ENCODE measurements around the gene OR4C3. TPM values are rescaled to one million over a fixed set of nuclear protein-coding genes. Genes with fewer than 3 reads are reported as not detected.

Gene OR4C3
- total RNA-seq, 2 experiments from 2014 or later: not detected

Other genes starting within 250 kb of the OR4C3 start
- gene OR4B1, start 108.1 kb upstream of the OR4C3 start, total RNA-seq: not detected
- not detected for gene OR4X2, start 79.8 kb upstream of the OR4C3 start, total RNA-seq
- gene OR4X1, start 61.1 kb upstream of the OR4C3 start, total RNA-seq: not detected
- not detected for gene OR4S1, start 18.7 kb upstream of the OR4C3 start, total RNA-seq
- gene OR4C5, start 41.5 kb downstream of the OR4C3 start, total RNA-seq: not detected
- not detected for gene OR4A47, start 163.9 kb downstream of the OR4C3 start, total RNA-seq